HepG2 (cell line): Measurements from ENCODE around the gene FCN3. TPM values are rescaled to one million over a fixed set of nuclear protein-coding genes. Genes with fewer than 3 reads are reported as not detected.

Source experiments
- ATAC-seq: fragments of 200-7000 bp; cut with Tn5 transposase; 3 replicates; pipeline ENCODE4 v1.9.1; 2020; ENCODE audit warnings: mild to moderate bottlenecking, moderate library complexity
- BruUV-seq: library from RNA; stranded (reverse); fragments of 400-500 nt; replicated peaks from 2 replicates; lab custom pipeline; 2021; lab: Mats Ljungman, UMichigan
- CTCF ChIA-PET: fragments of 300-600 bp; formaldehyde crosslinking; extraction: SDS; loops from one replicate; lab custom pipeline; 2021; ENCODE audit warnings: low total read pairs, inconsistent platforms, low intra/inter-chr PET ratio; lab: Yijun Ruan, JAX
- POLR2A ChIA-PET: fragments of 350-600 bp; sonication (Branson Sonifier 250); formaldehyde crosslinking; loops from one replicate; lab custom pipeline; 2020; ENCODE audit warnings: antibody characterized with exemption, inconsistent platforms; lab: Yijun Ruan, JAX
- DNase-seq: peaks from one replicate; pipeline ENCODE4 v3.0.0-alpha.2; 2015; ENCODE audit warnings: low spot score
- FAIRE-seq: peaks from 3 replicates; lab custom pipeline; 2011; peaks lifted over from hg19 to GRCh38; lab: Jason Lieb, UNC
- H2AFZ ChIP-seq: one replicate; pipeline ENCODE4 v1.6.1; 2011; ENCODE audit warnings: low read length, inconsistent platforms
- H3K27ac ChIP-seq: fragments of 300-600 bp; 3 replicates; pipeline ENCODE4 v1.8.0; 2011; ENCODE audit warnings: mixed run types, mild to moderate bottlenecking, mixed read lengths, low read length, inconsistent platforms; ENCODE audit not compliant: insufficient read depth; ENCODE audit errors: extremely low read length
- H3K27me3 ChIP-seq, 2 experiments: fragments of 200-600 bp in 1 of 2; 2 replicates in 1 of 2; 3 replicates in 1 of 2; pipeline versions ENCODE4 v1.6.0 to v1.8.0; 2011; ENCODE audit warnings: low read length in 2 of 2, mild to moderate bottlenecking in 2 of 2, moderate library complexity in 2 of 2, inconsistent platforms in 1 of 2; ENCODE audit not compliant: insufficient read depth in 2 of 2, control insufficient read depth in 1 of 2
- H3K36me3 ChIP-seq, 2 experiments: fragments of 200-600 bp in 1 of 2; replicated peaks in 1 of 2; 2 replicates in 1 of 2; 3 replicates in 1 of 2; pipeline versions ENCODE4 v1.5.1 to v1.8.0; 2011; ENCODE audit warnings: low read length in 2 of 2, inconsistent platforms in 1 of 2; ENCODE audit not compliant: insufficient read depth in 2 of 2, control insufficient read depth in 1 of 2
- H3K4me1 ChIP-seq: 2 replicates; pipeline ENCODE4 v1.5.1; 2012; ENCODE audit warnings: low read length, inconsistent platforms; ENCODE audit not compliant: insufficient read depth
- H3K4me2 ChIP-seq: 2 replicates; pipeline ENCODE4 v1.6.0; 2011; ENCODE audit warnings: low read depth, low read length, inconsistent platforms
- H3K4me3 ChIP-seq, 3 experiments: fragments of 200-600 bp in 1 of 3; sonication (generic), shearing (Covaris generic) in 1 of 3; replicated peaks in 1 of 3; 2 replicates each; pipeline ENCODE4 v1.5.1; 2011 to 2016; ENCODE audit warnings: low read length in 3 of 3, inconsistent platforms in 2 of 3, low read depth in 2 of 3, mild to moderate bottlenecking in 2 of 3, control low read depth in 1 of 3, mixed read lengths in 1 of 3; ENCODE audit not compliant: insufficient read depth in 1 of 3
- H3K79me2 ChIP-seq: one replicate; pipeline ENCODE4 v1.6.1; 2011; ENCODE audit warnings: low read length, inconsistent platforms; ENCODE audit not compliant: insufficient read depth
- H3K9ac ChIP-seq: 2 replicates; pipeline ENCODE4 v1.6.0; 2011; ENCODE audit warnings: mild to moderate bottlenecking, low read depth, low read length, inconsistent platforms; ENCODE audit not compliant: insufficient read depth
- H3K9me3 ChIP-seq: 2 replicates; pipeline ENCODE4 v1.5.1; 2012; ENCODE audit warnings: mild to moderate bottlenecking, low read length
- H4K20me1 ChIP-seq: 2 replicates; pipeline ENCODE4 v1.6.0; 2011; ENCODE audit warnings: inconsistent platforms, mild to moderate bottlenecking, low read length, moderate library complexity; ENCODE audit not compliant: insufficient read depth
- AHDC1 ChIP-seq: sonication (generic); formaldehyde crosslinking; IDR thresholded peaks from 2 replicates; pipeline ENCODE4 v1.5.1; 2020; ENCODE audit warnings: mild to moderate bottlenecking, missing genetic modification reagents, borderline replicate concordance
- ATF2 ChIP-seq: sonication (generic); formaldehyde crosslinking; IDR thresholded peaks from 2 replicates; pipeline ENCODE4 v1.4.0; 2020; ENCODE audit warnings: missing genetic modification reagents
- ZBTB38 ChIP-seq: sonication (generic); formaldehyde crosslinking; IDR thresholded peaks from 2 replicates; pipeline ENCODE4 v1.5.1; 2020; ENCODE audit warnings: mild to moderate bottlenecking, missing genetic modification reagents
- ZHX1 ChIP-seq: sonication (generic); formaldehyde crosslinking; IDR thresholded peaks from 2 replicates; pipeline ENCODE4 v1.8.1; 2022; ENCODE audit warnings: low read depth, mild to moderate bottlenecking, missing genetic modification reagents
- ZNF17 ChIP-seq: sonication (generic); formaldehyde crosslinking; IDR thresholded peaks from 2 replicates; pipeline ENCODE4 v1.5.0; 2020; ENCODE audit warnings: mild to moderate bottlenecking, missing genetic modification reagents
- WGBS: methylation state at CpG from one replicate; pipeline ENCODE4 v1.1.6; 2017; ENCODE audit warnings: low lambda C conversion rate; 5-methylcytosine and 5-hydroxymethylcytosine counted together
- in situ Hi-C: cut with HindIII; loops from 2 replicates; pipeline ENCODE4 v1.10.0; 2017; ENCODE audit warnings: low pct_unique_long_range_greater_than_20kb; ENCODE audit not compliant: extremely low pct_ligation_motif_present
- intact Hi-C: fragments of 100-400 bp; cut with micrococcal nuclease; formaldehyde crosslinking; loops from one replicate; pipeline ENCODE4 v1.10.0; 2022; ENCODE audit not compliant: unreplicated experiment
- polyA plus RNA-seq, 8 experiments: library from polyadenylated mRNA; depleted of rRNA in 3 of 8; stranded (reverse) in 7 of 8; unstranded in 1 of 8; fragments of >200 nt; fragmentation: Illumina TruSeq in 4 of 8; extraction: Trizol in 4 of 8; gene quantifications; 2 replicates each; pipeline versions ENCODE4 v1.2.1 to v1.2.3, GENCODE V29; 2011 to 2016; ENCODE audit warnings: low read depth in 4 of 8, missing spikeins in 1 of 8, mixed read lengths in 1 of 8; ENCODE audit not compliant: insufficient read depth in 1 of 8
- total RNA-seq, 5 experiments: library from RNA; depleted of rRNA; stranded (reverse); fragments of >200 nt; fragmentation: Illumina TruSeq; extraction: Trizol; gene quantifications; 2 replicates each; pipeline ENCODE4 v1.2.3, GENCODE V29; 2016; ENCODE audit warnings: low read depth in 1 of 5

Gene FCN3
- total and polyA plus RNA-seq, 2 of the 13 experiments (the other 11 are each of a cell fraction or from before 2014, with no cell fraction given), result not detected

GRCh38 chr1:27343639-27344025 is 31.0 kb downstream of the FCN3 start (continued):
- TF ChIP-seq AHDC1 (CRISPR knock-in tag), result no peak
- no peak for TF ChIP-seq ATF2
- TF ChIP-seq, all 625 proteins: peak for 0

GRCh38 chr1:27342778-27343638 is 31.6 kb downstream of the FCN3 start:
- FAIRE-seq (no peak), ATAC-seq (peak; percentile 77), DNase-seq (peak; percentile 52)
- in situ Hi-C loops, result no loop called here
- no peaks in the 10 kb centered on the region for H4K20me1 ChIP-seq
- WGBS, result 2% methylated on average over 16 of the region's 31 CpGs
- peak overlapping the region; percentile 54 for H3K27ac ChIP-seq
- H3K27me3 ChIP-seq, result no peaks in the 10 kb centered on the region; a peak in 1 of 5 replicates
- H3K4me3 ChIP-seq, result peak overlapping the region; percentile 65 to 84 (median 79)
- peaks cover 20% of the 10 kb centered on the region for H3K4me1 ChIP-seq
- H2AFZ ChIP-seq, result no peak overlapping the region
- BruUV-seq, result no TSS peak
- CTCF ChIA-PET, result no interaction called here
- intact Hi-C loops, result no loop called here
- peak overlapping the region; percentile 72 for H3K9ac ChIP-seq
- no peaks in the 10 kb centered on the region for H3K36me3 ChIP-seq
- no peaks in the 10 kb centered on the region for H3K9me3 ChIP-seq
- H3K4me2 ChIP-seq, result peak overlapping the region; percentile 99
- POLR2A ChIA-PET, result interaction anchor here (0.7 to 3.2 kb wide), 6 partner anchors 9 to 23 kb away, joined by 3 to 36 read pairs (median 8); partner anchors contain the start of gene MAP3K6
- no peaks in the 10 kb centered on the region for H3K79me2 ChIP-seq
- TF ChIP-seq ZHX1 (CRISPR knock-in tag) (peak; percentile 63; the same call in 1 of the 2 replicates), ZBTB38 (no peak; the same call in 1 of the 2 replicates), ZNF17 (no peak)
